ENCODE measurements around the gene RFX5.

The RFX5 gene

GRCh38 chr1:151324390-151324930, 22.6 kb downstream of the RFX5 start:
- no peak for DNase-seq (ENCODE audit: low spot score)

- DNase-seq (ENCODE audit: low spot score) = no peak
Observed at GRCh38 chr1:151318975-151319374, 28.1 kb downstream of the RFX5 start.

- no peak for DNase-seq (ENCODE audit: low spot score)
Observed at GRCh38 chr1:151315565-151316235, 31.4 kb downstream of the RFX5 start.

- no peak for DNase-seq (ENCODE audit: low spot score)
Observed at GRCh38 chr1:151314137-151314875, 32.7 kb downstream of the RFX5 start.

- no peak for DNase-seq (ENCODE audit: low spot score)
Observed at GRCh38 chr1:151313501-151313900, 33.6 kb downstream of the RFX5 start.

- no peak for DNase-seq (ENCODE audit: low spot score)
Observed at GRCh38 chr1:151312826-151313225, 34.2 kb downstream of the RFX5 start.

- no peak for DNase-seq (ENCODE audit: low spot score)
Observed at GRCh38 chr1:151312411-151312810, 34.6 kb downstream of the RFX5 start.

- DNase-seq (ENCODE audit: low spot score) = peak; percentile 92
Observed at GRCh38 chr1:151311589-151312331, 35.3 kb downstream of the RFX5 start.

- peak; percentile 64 for DNase-seq (ENCODE audit: low spot score)
Observed at GRCh38 chr1:151311011-151311410, 36.0 kb downstream of the RFX5 start.

- no peak for DNase-seq (ENCODE audit: low spot score)
Observed at GRCh38 chr1:151309811-151310323, 37.2 kb downstream of the RFX5 start.

- no peak for DNase-seq (ENCODE audit: low spot score)
Observed at GRCh38 chr1:151294742-151295462, 52.1 kb downstream of the RFX5 start.

GRCh38 chr1:151293093-151293492, 54.0 kb downstream of the RFX5 start:
- DNase-seq (ENCODE audit: low spot score) = no peak

GRCh38 chr1:151292207-151293030, 54.6 kb downstream of the RFX5 start:
- no peak for DNase-seq (ENCODE audit: low spot score)

- no peak for DNase-seq (ENCODE audit: low spot score)
Observed at GRCh38 chr1:151290709-151291303, 56.2 kb downstream of the RFX5 start.

Data from hematopoietic multipotent progenitor cell treated with erythropoietin and hydrocortisone succinate and interleukin-3 and kit ligand, for 17 days (in vitro differentiated cells).